ENCODE results near the gene GSE1.

The GSE1 gene

DNA sequence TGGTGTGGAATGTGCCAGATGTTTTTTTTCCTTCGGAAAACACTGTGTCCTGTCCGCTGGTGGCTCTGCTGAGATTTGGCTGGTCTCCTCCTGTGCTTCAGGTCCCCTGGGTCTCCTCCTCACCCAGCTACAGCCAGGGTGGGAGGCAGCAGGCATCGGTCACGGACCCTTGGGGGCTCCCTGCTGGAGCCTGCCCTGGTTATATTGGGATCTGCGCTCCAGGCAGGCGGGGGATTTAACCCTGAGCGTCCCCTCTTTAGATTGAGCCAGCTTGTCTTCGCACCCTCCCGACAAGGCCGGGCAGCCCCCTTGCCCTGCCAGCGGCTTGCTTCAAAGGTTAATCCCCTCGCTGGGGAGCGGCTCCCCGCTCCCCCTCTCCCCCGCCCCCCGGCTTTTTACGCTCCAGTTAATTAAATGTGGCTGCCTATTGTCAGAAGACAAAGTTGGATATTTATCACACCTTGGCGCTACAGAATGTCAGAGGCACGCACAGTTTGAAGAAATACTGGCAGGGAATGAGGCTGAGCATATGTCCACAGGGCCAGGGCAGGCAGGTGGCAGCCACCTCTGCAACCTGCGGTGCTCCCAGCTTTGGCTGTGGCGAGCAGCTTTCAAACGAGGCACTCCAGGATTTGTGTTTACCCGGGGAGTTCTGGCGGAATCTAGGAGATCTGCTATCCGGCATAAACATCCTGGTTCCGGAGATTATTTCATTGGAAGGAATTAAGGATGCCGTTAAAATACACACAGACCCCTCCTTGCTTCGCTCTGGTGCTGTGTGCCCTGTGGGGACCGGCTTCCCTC, 38.2 kb upstream of the GSE1 start:
- no peak for DNase-seq

- no peak for DNase-seq
Observed at GRCh38 chr16:85575920-85576319, 37.2 kb upstream of the GSE1 start.

DNA sequence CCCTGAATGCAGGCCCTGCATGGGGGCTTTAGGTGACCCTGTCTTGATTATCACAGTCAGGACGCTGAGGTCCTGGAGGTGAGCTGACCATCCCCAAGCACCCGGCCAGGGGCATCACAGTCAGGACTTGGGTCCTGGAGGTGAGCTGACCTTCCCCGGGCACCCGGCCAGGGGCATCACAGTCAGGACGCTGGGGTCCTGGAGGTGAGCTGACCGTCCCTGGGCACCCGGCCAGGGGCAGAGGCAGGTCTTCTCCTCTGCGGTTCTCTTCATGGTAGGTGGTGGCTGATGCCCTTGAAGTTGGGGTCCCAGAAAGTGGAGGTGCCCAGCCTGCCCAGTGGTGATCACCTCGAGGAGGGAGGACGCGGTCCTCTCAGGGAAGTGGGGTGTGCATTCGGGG, 36.2 kb upstream of the GSE1 start:
- no peak for DNase-seq

- no peak for DNase-seq
Observed at GRCh38 chr16:85577899-85578598, 35.1 kb upstream of the GSE1 start.

- DNase-seq: no peak
Observed at GRCh38 chr16:85578599-85578948, 34.5 kb upstream of the GSE1 start.

DNA sequence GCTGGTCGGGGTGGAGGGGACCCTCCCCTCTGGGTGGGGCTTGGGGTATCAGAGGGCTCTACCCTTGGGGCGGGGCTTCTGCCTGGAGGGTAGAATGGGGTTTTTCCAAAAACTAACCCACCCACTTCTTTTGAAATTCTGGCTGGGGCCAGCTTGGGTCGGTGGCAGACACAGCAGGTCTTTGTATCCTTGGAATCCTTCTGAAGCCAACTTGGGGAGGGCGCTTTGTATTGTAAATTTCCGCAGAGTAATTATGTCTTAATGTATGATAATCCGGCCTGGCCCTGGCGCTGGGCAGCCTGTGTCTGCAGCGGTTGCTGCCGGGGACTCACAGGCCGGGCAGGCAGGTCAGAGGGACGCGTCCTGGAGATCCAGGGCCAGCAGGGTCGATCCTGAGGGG, 33.9 kb upstream of the GSE1 start:
- no peak for DNase-seq

DNA sequence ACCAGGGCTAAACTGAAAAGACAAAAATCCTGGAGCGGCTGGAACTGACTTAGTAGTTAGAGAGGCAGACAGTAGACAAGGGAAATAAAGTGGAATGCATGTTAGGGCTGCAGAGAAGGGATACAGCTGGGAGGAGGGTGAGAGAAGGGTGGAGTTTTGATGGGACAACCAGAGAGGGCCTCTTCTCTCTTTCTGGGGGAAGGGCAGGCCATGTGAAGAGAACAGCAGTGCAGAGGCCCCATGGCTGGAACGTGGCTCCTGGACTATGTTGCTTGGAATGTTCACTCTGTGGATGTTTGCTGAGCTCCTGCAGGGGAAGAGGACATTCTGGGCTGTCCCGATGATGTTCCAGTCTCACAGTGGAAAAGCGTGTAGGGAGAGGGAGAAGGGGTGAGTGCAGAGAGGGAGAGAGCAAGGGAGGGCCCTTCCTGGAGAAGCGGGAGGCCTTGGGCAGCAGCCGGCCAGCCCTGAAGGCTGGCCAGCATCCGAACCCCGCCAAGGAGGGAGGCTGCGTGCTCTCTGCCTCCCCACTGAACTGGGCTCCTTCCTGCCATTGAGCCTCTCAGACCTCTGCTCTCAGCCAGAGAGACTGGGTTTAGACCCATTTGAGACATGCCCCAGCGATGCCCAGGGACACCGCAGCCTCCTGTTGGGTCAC, 33.1 kb upstream of the GSE1 start:
- no peak for DNase-seq

DNA sequence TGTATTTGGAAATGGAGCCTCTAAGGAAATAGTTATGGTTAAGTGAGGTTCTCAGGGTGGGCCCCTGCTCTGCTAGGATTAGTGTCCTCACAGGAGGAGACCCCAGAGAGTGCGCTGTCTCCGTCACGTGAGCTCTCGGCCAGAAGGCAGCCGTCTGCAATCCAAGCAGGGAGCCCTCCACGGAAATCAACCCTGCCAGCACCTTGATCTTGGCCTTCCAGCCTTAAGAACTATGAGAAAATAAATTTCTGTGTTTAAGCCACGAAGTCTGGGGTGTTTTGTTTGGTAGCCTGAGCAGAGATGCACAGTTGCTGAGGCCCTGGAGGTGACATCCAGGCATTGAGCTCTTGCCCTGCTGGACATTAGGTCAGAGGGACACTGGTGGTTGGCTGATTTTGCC, 32.4 kb upstream of the GSE1 start:
- DNase-seq: no peak

GRCh38 chr16:85582229-85582991, 30.7 kb upstream of the GSE1 start:
- DNase-seq: no peak

GRCh38 chr16:85583491-85584181, 29.5 kb upstream of the GSE1 start:
- no peak for DNase-seq

- no peak for DNase-seq
Observed at GRCh38 chr16:85584267-85584666, 28.9 kb upstream of the GSE1 start.

GRCh38 chr16:85584819-85585282, 28.3 kb upstream of the GSE1 start:
- no peak for DNase-seq

DNA sequence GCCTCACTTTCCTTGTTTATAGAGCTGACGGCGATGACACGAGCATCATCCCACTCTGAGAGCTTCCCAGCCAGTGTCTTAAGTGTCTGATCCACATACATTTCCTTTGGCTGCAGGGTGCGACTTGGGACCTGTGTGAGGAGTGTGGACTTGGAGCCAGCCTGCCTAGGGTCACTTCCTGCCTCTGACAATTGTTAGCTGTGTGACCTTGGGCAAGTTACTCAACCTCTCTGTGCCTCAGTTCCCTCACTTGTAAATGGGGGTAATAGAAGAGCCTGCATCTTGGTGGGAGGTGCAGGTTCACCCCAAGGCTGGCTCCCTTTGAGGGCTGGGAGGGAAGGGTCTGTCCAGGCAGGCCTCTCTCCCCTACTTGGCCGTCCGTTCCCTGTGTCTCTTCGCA, 27.4 kb upstream of the GSE1 start:
- no peak for DNase-seq

- no peak for DNase-seq
Observed at GRCh38 chr16:85586380-85587104, 26.6 kb upstream of the GSE1 start.

DNA sequence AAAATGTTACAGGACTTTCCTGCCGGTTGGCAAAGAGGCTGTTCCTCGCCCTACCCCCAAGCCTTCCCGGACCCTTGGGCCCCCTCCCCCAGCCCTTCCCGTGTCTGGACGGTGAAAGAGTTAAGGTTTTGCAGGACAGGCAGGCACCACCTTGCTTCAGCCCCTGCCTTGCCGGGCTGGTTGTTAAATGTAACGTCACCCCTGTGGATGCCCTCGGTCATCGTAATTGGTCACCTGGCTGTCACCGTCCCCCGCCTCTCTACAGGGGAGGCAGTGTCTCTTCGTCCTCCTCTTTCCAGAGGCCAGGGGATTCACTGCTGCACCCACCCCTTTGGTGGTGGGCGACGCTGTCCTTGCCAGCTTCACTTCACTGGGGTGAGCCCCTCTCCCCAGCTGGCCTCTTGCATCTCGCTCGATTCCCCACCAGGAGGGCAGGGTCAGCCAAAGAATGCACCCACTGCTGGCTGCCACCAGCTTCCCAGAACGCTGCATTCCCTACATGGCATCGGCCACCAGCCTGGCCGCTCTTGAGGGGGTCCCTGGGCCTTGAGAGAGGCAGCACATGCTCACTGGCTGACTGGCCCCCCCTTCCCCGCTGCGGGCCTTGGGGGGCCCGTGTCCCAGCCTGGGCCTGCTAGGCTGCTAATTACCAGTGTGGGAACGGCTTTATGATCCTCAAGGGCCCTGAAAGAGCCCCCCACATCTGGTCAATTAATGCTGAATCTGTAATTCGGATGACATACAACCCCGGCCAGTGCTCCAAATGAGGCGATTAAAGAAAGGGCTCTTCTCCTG, 25.2 kb upstream of the GSE1 start:
- DNase-seq: no peak

GRCh38 chr16:85588562-85589503, 24.3 kb upstream of the GSE1 start:
- no peak for DNase-seq

- DNase-seq: no peak
Observed at GRCh38 chr16:85589688-85590505, 23.2 kb upstream of the GSE1 start.

- no peak for DNase-seq
Observed at GRCh38 chr16:85590506-85590832, 22.7 kb upstream of the GSE1 start.

DNA sequence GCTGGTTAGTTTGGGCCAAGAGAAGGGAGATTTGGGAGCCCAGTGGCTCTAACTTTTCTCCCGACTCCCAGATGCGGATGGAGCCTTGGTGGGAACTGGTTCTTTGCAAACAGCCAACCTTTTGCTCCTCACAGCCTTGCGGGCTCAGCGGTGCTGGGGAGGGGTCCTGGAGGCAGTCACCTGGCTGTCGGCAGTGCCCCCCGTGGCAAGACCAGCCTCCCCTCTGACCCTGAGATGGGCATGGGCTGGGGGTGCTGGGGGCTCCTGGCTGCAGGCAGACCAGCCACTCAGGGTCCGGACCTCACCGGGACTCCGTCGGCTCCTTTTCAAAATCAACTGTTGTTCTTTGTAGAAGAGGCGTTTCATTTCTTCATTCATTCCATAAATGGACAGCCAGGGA, 21.7 kb upstream of the GSE1 start:
- DNase-seq: no peak

Data from T-helper 9 cell (primary cell).